Stomach (tissue), 9 donors: ENCODE data around the gene PLEKHH1. TPM values are rescaled to one million over a fixed set of nuclear protein-coding genes. Genes with fewer than 3 reads are reported as not detected.
"Not testable (repeated sequence)": the region's sequence is repeated elsewhere in the genome, so short reads cannot be mapped to it uniquely, and the experiment has no call there.

Source experiments
- DNase-seq, 2 donors: peaks; one replicate each; pipeline versions ENCODE4 v3.0.0 to v3.0.0-alpha.2; 2013 to 2019
- H3K27ac ChIP-seq, 5 donors: fragments of 200-600 bp in 4 of 5; sonication (generic) in 4 of 5; one replicate each; pipeline ENCODE4 v1.5.1; 2013 to 2019; ENCODE audit warnings: mild to moderate bottlenecking in 1 of 5, moderate library complexity in 1 of 5
- H3K27me3 ChIP-seq, 3 donors: fragments of 200-600 bp; sonication (generic); one replicate each; pipeline ENCODE4 v1.5.1; 2017 to 2019; ENCODE audit warnings: mixed run types in 1 of 3
- H3K36me3 ChIP-seq, 4 donors: fragments of 200-600 bp; sonication (generic); 1 replicate in 3 of 4; 2 replicates in 1 of 4; pipeline ENCODE4 v1.5.1; 2016 to 2019
- H3K4me1 ChIP-seq, 4 donors: fragments of 200-600 bp; sonication (generic); one replicate each; pipeline ENCODE4 v1.5.1; 2016 to 2019
- H3K4me3 ChIP-seq, 4 donors: fragments of 200-600 bp; sonication (generic) in 3 of 4; one replicate each; pipeline ENCODE4 v1.5.1; 2016 to 2019; ENCODE audit warnings: mild to moderate bottlenecking in 1 of 4
- H3K9me3 ChIP-seq, 4 donors: fragments of 200-600 bp; sonication (generic); one replicate each; pipeline ENCODE4 v1.5.1; 2016 to 2019
- EP300 ChIP-seq: sonication (generic); formaldehyde crosslinking; IDR thresholded peaks from one replicate; pipeline ENCODE4 v1.6.1; 2017; ENCODE audit warnings: antibody characterized with exemption
- POLR2A ChIP-seq, 4 donors: fragments of 450-650 bp; IDR thresholded peaks; one replicate each; pipeline ENCODE4 v1.6.1; 2016; ENCODE audit warnings: antibody characterized with exemption in 4 of 4, control low read depth in 2 of 4, mild to moderate bottlenecking in 1 of 4, moderate library complexity in 1 of 4
- POLR2AphosphoS5 ChIP-seq, 3 donors: sonication (generic); formaldehyde crosslinking; IDR thresholded peaks; one replicate each; pipeline ENCODE4 v1.6.1; 2016; ENCODE audit warnings: antibody characterized with exemption in 3 of 3
- WGBS, 5 donors: extraction: QIAGEN DNeasy Blood & Tissue Kit in 3 of 5; methylation state at CpG; one replicate each; pipeline versions ENCODE4 v1.1.5 to v1.1.7; 2013 to 2018; 5-methylcytosine and 5-hydroxymethylcytosine counted together
- intact Hi-C: fragments of 100-400 bp; cut with DNase I; formaldehyde crosslinking; loops from one replicate; pipeline ENCODE4 v1.15.1; 2023; ENCODE audit warnings: low total_unique reads
- polyA plus RNA-seq, 3 donors: library from polyadenylated mRNA; stranded (reverse); fragments of 200-250 nt; gene quantifications; one replicate each; pipeline ENCODE4 v1.2.3, GENCODE V29; 2013
- total RNA-seq, 5 donors: library from RNA; depleted of rRNA; stranded (reverse); fragments of >200 nt; gene quantifications; one replicate each; pipeline versions ENCODE4 v1.1.0 to v1.2.3, GENCODE V29; 2014 to 2016
- TF ChIP-seq, protein P1 (sequence below), 7 experiments: fragments of 450-650 bp in 4 of 7; fragments of 200-600 bp in 3 of 7; sonication (generic) in 3 of 7; IDR thresholded peaks; one replicate each; pipeline ENCODE4 v1.5.1; 2016 to 2019; ENCODE audit warnings: antibody characterized with exemption in 7 of 7, control low read depth in 2 of 7, mild to moderate bottlenecking in 1 of 7
- donor health status: healthy with polysubstance abuse.
- donor health status: Bipolar disorder and iron deficiency.
- donor health status: healthy.

Gene PLEKHH1
- total and polyA plus RNA-seq, 8 donors, result 3.8 to 136 (median 31.4) TPM

DNA sequence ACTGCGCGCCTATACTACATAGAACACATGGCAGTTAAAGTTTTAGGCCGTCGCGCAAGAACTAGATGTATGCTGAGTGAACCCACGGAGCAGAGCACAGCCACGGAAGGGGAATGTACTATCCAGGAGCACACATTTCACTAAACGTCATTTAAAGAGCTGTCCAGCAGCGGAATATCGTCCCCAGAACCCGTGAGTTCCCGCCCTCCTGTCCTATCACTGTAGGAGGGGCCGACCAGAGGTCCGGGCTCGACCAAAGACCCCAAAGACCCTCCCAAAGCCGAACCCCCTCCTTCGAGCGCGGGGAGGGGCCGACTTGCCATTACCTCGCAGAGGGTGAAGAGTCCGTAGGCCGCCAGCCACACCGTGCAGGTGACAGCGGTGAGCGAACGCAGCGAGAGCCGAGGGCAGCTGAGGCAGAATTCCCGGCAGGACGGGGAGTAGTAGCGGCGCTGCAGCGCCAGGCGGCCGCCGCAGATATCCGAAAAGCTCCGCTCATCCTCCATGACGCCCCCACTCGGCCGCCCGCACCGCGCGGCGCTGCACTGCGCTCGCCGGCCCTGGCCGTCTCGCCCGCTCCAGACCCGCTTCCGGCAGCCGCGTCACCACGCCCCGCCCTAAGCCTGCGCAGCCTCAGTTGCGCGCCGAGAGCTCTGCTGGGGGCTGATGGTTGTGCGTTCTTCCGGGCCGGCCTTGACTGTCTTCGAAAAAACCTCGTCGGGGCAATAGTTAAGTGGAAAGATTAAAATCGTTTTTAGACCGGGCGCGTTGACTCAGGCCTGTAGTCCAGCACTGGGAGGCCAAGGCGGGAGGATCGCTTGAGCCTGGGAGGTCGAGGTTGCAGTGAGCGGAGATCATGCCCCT is 66.8 kb downstream of the PLEKHH1 start, which contains the start of gene PIGH:
TSS of gene PIGH (minus strand) at position 571 of the 864 bp plus-strand sequence. CDS start at position 506, 65 bp downstream.
- Histone ChIP-seq H3K27me3 (no peaks in the 10 kb centered on the region), H3K36me3 (peaks cover 0 to 4% (median 0%) of the 10 kb centered on the region in 4 donors), H3K27ac (peak within 1 kb of the TSS; percentile 87 to 95 (median 89)), H3K4me3 (peak within 1 kb of the TSS; percentile 69 to 98 (median 85)), H3K4me1 (peaks cover 5 to 31% (median 18%) of the 10 kb centered on the region in 4 donors), H3K9me3 (no peaks in the 10 kb centered on the region)
- TF ChIP-seq POLR2AphosphoS5 (IDR thresholded peaks at IDR 0.05) (peak; percentile 88 to 97 (median 96)), POLR2A (IDR thresholded peaks at IDR 0.05) (peak in 2 of 4 donors; percentile 40 to 67), EP300 (no peak)
- TF ChIP-seq, protein P1, sequence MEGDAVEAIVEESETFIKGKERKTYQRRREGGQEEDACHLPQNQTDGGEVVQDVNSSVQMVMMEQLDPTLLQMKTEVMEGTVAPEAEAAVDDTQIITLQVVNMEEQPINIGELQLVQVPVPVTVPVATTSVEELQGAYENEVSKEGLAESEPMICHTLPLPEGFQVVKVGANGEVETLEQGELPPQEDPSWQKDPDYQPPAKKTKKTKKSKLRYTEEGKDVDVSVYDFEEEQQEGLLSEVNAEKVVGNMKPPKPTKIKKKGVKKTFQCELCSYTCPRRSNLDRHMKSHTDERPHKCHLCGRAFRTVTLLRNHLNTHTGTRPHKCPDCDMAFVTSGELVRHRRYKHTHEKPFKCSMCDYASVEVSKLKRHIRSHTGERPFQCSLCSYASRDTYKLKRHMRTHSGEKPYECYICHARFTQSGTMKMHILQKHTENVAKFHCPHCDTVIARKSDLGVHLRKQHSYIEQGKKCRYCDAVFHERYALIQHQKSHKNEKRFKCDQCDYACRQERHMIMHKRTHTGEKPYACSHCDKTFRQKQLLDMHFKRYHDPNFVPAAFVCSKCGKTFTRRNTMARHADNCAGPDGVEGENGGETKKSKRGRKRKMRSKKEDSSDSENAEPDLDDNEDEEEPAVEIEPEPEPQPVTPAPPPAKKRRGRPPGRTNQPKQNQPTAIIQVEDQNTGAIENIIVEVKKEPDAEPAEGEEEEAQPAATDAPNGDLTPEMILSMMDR (IDR thresholded peaks at IDR 0.05), result peak in 5 of 7 experiments; percentile 17 to 64 (median 50)
- WGBS, 5 donors, result 3 to 7% (median 3%) methylated on average over 51 to 77 of the region's 77 CpGs
- peak; percentile 92 to 97 for DNase-seq
- intact Hi-C loops, result no loop called here

DNA sequence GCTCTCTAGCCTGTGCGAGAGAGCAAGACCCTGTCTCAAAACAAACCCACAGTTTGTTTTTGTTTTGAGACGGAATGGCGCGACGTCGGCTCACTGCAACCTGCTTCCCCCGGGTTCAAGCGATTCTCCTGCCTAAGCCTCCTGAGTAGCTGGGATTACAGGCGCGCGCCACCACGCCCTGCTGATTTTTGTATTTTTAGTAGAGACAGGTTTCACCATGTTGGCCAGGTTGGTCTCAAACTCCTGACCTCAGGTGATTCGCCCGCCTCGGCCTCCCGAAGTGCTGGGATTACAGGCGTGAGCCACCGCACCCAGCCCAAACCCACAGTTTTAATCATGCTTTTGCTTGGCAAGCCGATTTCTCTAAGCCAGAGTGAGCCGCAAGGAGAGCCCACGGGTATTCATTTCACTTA is 67.5 kb downstream of the PLEKHH1 start:
- peaks cover 5 to 31% (median 18%) of the 10 kb centered on the region in 4 donors for H3K4me1 ChIP-seq
- DNase-seq, H3K27me3 ChIP-seq, intact Hi-C loops, H3K36me3 ChIP-seq, H3K9me3 ChIP-seq: not testable (repeated sequence)
- WGBS, 5 donors, result 86 to 93% (median 88%) methylated on average over 21 of the region's 21 CpGs
- peak overlapping the region; percentile 87 to 95 (median 89) for H3K27ac ChIP-seq
- peak overlapping the region; percentile 69 to 98 (median 85) for H3K4me3 ChIP-seq

DNA sequence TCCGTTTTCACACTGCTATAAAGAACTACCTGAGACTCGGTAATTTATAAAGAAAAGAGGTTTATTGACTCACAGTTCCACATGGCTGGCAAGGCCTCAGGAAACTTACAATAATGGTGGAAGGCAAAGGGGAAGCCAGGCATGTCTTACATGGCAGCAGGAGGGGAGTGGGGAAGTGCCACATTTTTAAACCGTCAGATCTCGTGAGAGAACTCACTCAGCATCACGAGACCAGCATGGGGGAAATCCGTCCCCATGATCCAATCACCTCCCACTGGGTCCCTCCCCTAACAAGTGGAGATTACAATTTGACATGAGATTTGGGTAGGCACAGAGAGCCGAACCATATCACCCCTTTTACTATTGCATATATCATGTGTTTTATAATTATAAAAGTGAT is 69.0 kb downstream of the PLEKHH1 start:
- intact Hi-C loops, result no loop called here
- no peak overlapping the region for H3K27ac ChIP-seq
- WGBS, 5 donors, result 60 to 70% (median 68%) methylated on average over 7 of the region's 7 CpGs

DNA sequence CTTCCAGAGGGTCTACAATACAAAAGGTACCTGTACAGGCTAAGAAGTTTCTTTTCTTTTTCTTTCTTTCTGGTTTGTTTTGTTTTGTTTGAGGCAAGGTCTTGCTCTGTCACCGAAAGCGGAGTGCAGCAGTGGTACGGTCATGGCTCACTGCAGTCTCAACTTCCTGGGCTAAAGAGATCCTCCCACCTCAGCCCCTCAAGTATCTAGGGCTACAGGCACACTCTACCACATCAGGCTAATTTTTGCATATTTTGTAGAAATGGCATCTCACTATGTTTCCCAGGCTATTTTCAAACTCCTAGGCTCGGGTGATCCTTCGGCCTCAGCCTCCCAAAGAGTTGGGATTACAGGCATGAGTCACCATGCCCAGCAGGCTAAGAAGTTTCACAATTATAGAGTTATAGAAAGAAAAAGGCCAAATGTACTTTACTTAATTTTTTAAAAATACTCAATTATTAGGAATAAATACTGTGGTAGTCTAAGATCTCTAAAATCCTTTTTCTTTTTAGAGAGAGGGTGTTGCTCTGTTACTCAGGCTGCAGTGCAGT is 70.0 kb downstream of the PLEKHH1 start:
- Histone ChIP-seq H3K9me3 (no peaks in the 10 kb centered on the region), H3K27me3 (no peaks in the 10 kb centered on the region), H3K36me3 (no peaks in the 10 kb centered on the region), H3K4me1 (peaks cover 5 to 20% (median 16%) of the 10 kb centered on the region in 4 donors), H3K4me3 (no peak overlapping the region), H3K27ac (no peak overlapping the region)
- 63 to 72% (median 69%) methylated on average over 5 of the region's 5 CpGs for WGBS, 5 donors
- no peak for DNase-seq
- intact Hi-C loops, result no loop called here
- no peak for TF ChIP-seq POLR2AphosphoS5 (IDR thresholded peaks at IDR 0.05)
- no peak for TF ChIP-seq POLR2A (IDR thresholded peaks at IDR 0.05)
- TF ChIP-seq EP300, result no peak
- TF ChIP-seq, protein P1 (IDR thresholded peaks at IDR 0.05), result no peak

More for the DNA sequence above, 69.0 kb downstream of the PLEKHH1 start:
- TF ChIP-seq POLR2A (IDR thresholded peaks at IDR 0.05) (no peak), EP300 (no peak), POLR2AphosphoS5 (IDR thresholded peaks at IDR 0.05) (no peak)
- TF ChIP-seq, protein P1 (IDR thresholded peaks at IDR 0.05), result no peak
- Histone ChIP-seq H3K36me3 (no peaks in the 10 kb centered on the region), H3K27me3 (no peaks in the 10 kb centered on the region), H3K9me3 (no peaks in the 10 kb centered on the region), H3K4me3 (no peak overlapping the region), H3K4me1 (peaks cover 5 to 26% (median 18%) of the 10 kb centered on the region in 4 donors)
- DNase-seq, result no peak
